Aorta (tissue), 5 donors: ENCODE measurements around the gene UBTF. TPM values are rescaled to one million over a fixed set of nuclear protein-coding genes. Genes with fewer than 3 reads are reported as not detected.

ENCODE experiments used
- ATAC-seq: fragments of 200-7000 bp; cut with Tn5 transposase; one replicate; pipeline ENCODE4 v1.9.1; 2022; ENCODE audit warnings: moderate library complexity; ENCODE audit not compliant: low FRiP score
- DNase-seq, 2 donors: peaks; one replicate each; pipeline ENCODE4 v3.0.0-alpha.2; 2020
- H3K27ac ChIP-seq, 2 donors: one replicate each; pipeline ENCODE4 v1.5.1; 2013; ENCODE audit warnings: low read length in 2 of 2, mild to moderate bottlenecking in 2 of 2, moderate library complexity in 2 of 2, control low read depth in 1 of 2, inconsistent platforms in 1 of 2, low read depth in 1 of 2
- H3K27me3 ChIP-seq, 2 donors: one replicate each; pipeline ENCODE4 v1.6.1; 2013; ENCODE audit warnings: control low read depth in 1 of 2, low read length in 1 of 2, mild to moderate bottlenecking in 1 of 2, moderate library complexity in 1 of 2; ENCODE audit not compliant: insufficient read depth in 2 of 2, control insufficient read depth in 1 of 2
- H3K36me3 ChIP-seq, 2 donors: one replicate each; pipeline ENCODE4 v1.6.1; 2013; ENCODE audit warnings: control low read depth in 1 of 2, low read length in 1 of 2, mild to moderate bottlenecking in 1 of 2; ENCODE audit not compliant: insufficient read depth in 2 of 2, control insufficient read depth in 1 of 2
- H3K4me1 ChIP-seq, 2 donors: one replicate each; pipeline ENCODE4 v1.6.1; 2013; ENCODE audit warnings: low read length in 2 of 2, control low read depth in 1 of 2, mild to moderate bottlenecking in 1 of 2, moderate library complexity in 1 of 2; ENCODE audit not compliant: insufficient read depth in 2 of 2, control insufficient read depth in 1 of 2
- H3K4me3 ChIP-seq, 2 donors: one replicate each; pipeline ENCODE4 v1.5.1; 2013; ENCODE audit warnings: low read length in 2 of 2, control low read depth in 1 of 2, mild to moderate bottlenecking in 1 of 2
- H3K9me3 ChIP-seq: one replicate; pipeline ENCODE4 v1.6.1; 2013; ENCODE audit warnings: mild to moderate bottlenecking, low read length; ENCODE audit not compliant: control insufficient read depth
- WGBS, 2 donors: extraction: QIAGEN DNeasy Blood & Tissue Kit; methylation state at CpG; one replicate each; pipeline ENCODE4 v1.1.7; 2013; 5-methylcytosine and 5-hydroxymethylcytosine counted together
- intact Hi-C, 2 donors: fragments of 100-400 bp; cut with DNase I; formaldehyde crosslinking; loops; one replicate each; pipeline versions ENCODE4 v1.14.2 to v1.15.0; 2022
- long read RNA-seq, 2 donors: library from polyadenylated mRNA; unstranded; transcript quantifications; one replicate each; pipeline ENCODE4 v2.0.0, GENCODE V29; 2020 to 2021
- polyA plus RNA-seq, 2 donors: library from polyadenylated mRNA; stranded (reverse); fragments of 200-250 nt; gene quantifications; one replicate each; pipeline ENCODE4 v1.2.3, GENCODE V29; 2013
- total RNA-seq, 2 donors: library from RNA; stranded (reverse); fragmentation: NEBNext Ultra II Directional; extraction: Animal tissue kit (Norgen Biotek cat#: 25700); gene quantifications; one replicate each; pipeline ENCODE4 v1.2.1, GENCODE V29; 2021
- donor health status: healthy with polysubstance abuse.
- donor health status: Bipolar disorder and iron deficiency.
- donor health status: DM: no; HTN: no; CAD: no.
- donor health status: DM: no; HTN: no; CAD: no.
- donor health status: DM: yes; HTN: yes; CAD: no.

The UBTF gene
- 10 to 100 TPM; 39.1 to 75.4 TPM for total RNA-seq
- polyA plus RNA-seq = 10 to 100 TPM; 26.5 to 45.9 TPM
- long read RNA-seq, donor 1, full-length matches to known transcripts = 28 of 91 reads
- long read RNA-seq, donor 1, partial matches to known transcripts = 40 of 91 reads
- long read RNA-seq, donor 1, other reads (novel, unspliced or antisense) = 23 of 91 reads
- long read RNA-seq, donor 2, full-length matches to known transcripts = 20 of 52 reads
- long read RNA-seq, donor 2, partial matches to known transcripts = 14 of 52 reads
- long read RNA-seq, donor 2, other reads (novel, unspliced or antisense) = 18 of 52 reads

GRCh38 chr17:44219616-44220212 is at the start of gene UBTF:
Gene UBTF (minus strand): TSS chr17:44219675. CDS start chr17:44218229, 1,446 bp downstream.
- intact Hi-C loops = loop anchor here (1.0 to 10.0 kb wide), 4 partner anchors 19 to 285 kb away; partner anchors contain the start of gene GPATCH8 (in 1 of the 2)
- Histone ChIP-seq H3K27me3 (no peaks in the 10 kb centered on the region), H3K27ac (peak within 1 kb of the TSS; percentile 94 to 99), H3K36me3 (peaks cover 5 to 7% of the 10 kb centered on the region in 2 donors), H3K9me3 (no peaks in the 10 kb centered on the region), H3K4me1 (peaks cover 0 to 2% of the 10 kb centered on the region in 2 donors), H3K4me3 (peak within 1 kb of the TSS; percentile 90 to 98)
- peak; percentile 16 for ATAC-seq
- 0 to 1% methylated on average over 32 to 76 of the region's 76 CpGs for WGBS, 2 donors
- peak; percentile 86 for DNase-seq

GRCh38 chr17:44268709-44269534 is 49.4 kb upstream of the UBTF start:
- H3K9me3 ChIP-seq = no peaks in the 10 kb centered on the region
- intact Hi-C loops = no loop called here
- H3K4me3 ChIP-seq = no peak overlapping the region
- WGBS, 2 donors = 66 to 73% methylated on average over 11 of the region's 11 CpGs
- H3K36me3 ChIP-seq = no peaks in the 10 kb centered on the region
- DNase-seq (no peak), ATAC-seq (no peak)
- no peaks in the 10 kb centered on the region for H3K4me1 ChIP-seq
- H3K27me3 ChIP-seq = no peaks in the 10 kb centered on the region
- no peak overlapping the region for H3K27ac ChIP-seq

GRCh38 chr17:44267818-44268490 is 48.5 kb upstream of the UBTF start, which contains the start of gene SLC4A1:
Gene SLC4A1 (minus strand): TSS chr17:44268135. CDS start chr17:44262866, 5,269 bp downstream.
- DNase-seq (no peak), ATAC-seq (no peak)
- Histone ChIP-seq H3K27ac (no peak within 1 kb of the TSS), H3K9me3 (no peaks in the 10 kb centered on the region), H3K27me3 (no peaks in the 10 kb centered on the region), H3K36me3 (no peaks in the 10 kb centered on the region), H3K4me1 (no peaks in the 10 kb centered on the region), H3K4me3 (no peak within 1 kb of the TSS)
- 84 to 88% methylated on average over 14 of the region's 14 CpGs for WGBS, 2 donors
- intact Hi-C loops = no loop called here

- ATAC-seq (no peak), DNase-seq (no peak)
- H3K27me3 ChIP-seq = no peaks in the 10 kb centered on the region
- H3K4me3 ChIP-seq = no peak overlapping the region
- intact Hi-C loops = no loop called here
- H3K36me3 ChIP-seq = no peaks in the 10 kb centered on the region
- H3K27ac ChIP-seq = no peak overlapping the region
- H3K9me3 ChIP-seq = no peaks in the 10 kb centered on the region
- no peaks in the 10 kb centered on the region for H3K4me1 ChIP-seq
- WGBS, 2 donors = 88 to 92% methylated on average over 5 of the region's 5 CpGs
Observed at GRCh38 chr17:44267165-44267455, 47.6 kb upstream of the UBTF start.

- 52 to 53% methylated on average over 9 of the region's 9 CpGs for WGBS, 2 donors
Observed at GRCh38 chr17:44266402-44267164, 47.1 kb upstream of the UBTF start.

GRCh38 chr17:44263345-44263902 is 43.9 kb upstream of the UBTF start:
- H3K27me3 ChIP-seq = no peaks in the 10 kb centered on the region
- no peaks in the 10 kb centered on the region for H3K4me1 ChIP-seq
- no peak for ATAC-seq
- 87 to 90% methylated on average over 7 of the region's 7 CpGs for WGBS, 2 donors
- no peaks in the 10 kb centered on the region for H3K36me3 ChIP-seq
- no peak overlapping the region for H3K27ac ChIP-seq
- H3K4me3 ChIP-seq = no peak overlapping the region
- no peaks in the 10 kb centered on the region for H3K9me3 ChIP-seq
- intact Hi-C loops = no loop called here
- DNase-seq = no peak

More at GRCh38 chr17:44266402-44267164, 47.1 kb upstream of the UBTF start:
- H3K4me1 ChIP-seq = no peaks in the 10 kb centered on the region
- ATAC-seq = no peak
- no peaks in the 10 kb centered on the region for H3K27me3 ChIP-seq
- no peaks in the 10 kb centered on the region for H3K36me3 ChIP-seq
- intact Hi-C loops = no loop called here
- DNase-seq = no peak
- no peaks in the 10 kb centered on the region for H3K9me3 ChIP-seq
- H3K4me3 ChIP-seq = no peak overlapping the region
- H3K27ac ChIP-seq = no peak overlapping the region

- H3K4me1 ChIP-seq = no peaks in the 10 kb centered on the region
- H3K4me3 ChIP-seq = no peak overlapping the region
- ATAC-seq (no peak), DNase-seq (no peak)
- no peaks in the 10 kb centered on the region for H3K27me3 ChIP-seq
- H3K9me3 ChIP-seq = no peaks in the 10 kb centered on the region
- intact Hi-C loops = no loop called here
- no peaks in the 10 kb centered on the region for H3K36me3 ChIP-seq
- WGBS, 2 donors = 71 to 76% methylated on average over 11 of the region's 11 CpGs
- no peak overlapping the region for H3K27ac ChIP-seq
Observed at GRCh38 chr17:44262654-44263225, 43.3 kb upstream of the UBTF start.
